K562 (cell line): ENCODE data around the gene MAPKAPK2. TPM values are rescaled to one million over a fixed set of nuclear protein-coding genes. Genes with fewer than 3 reads are reported as not detected.

ENCODE experiments used
- polyA plus RNA-seq, 8 experiments: library from polyadenylated mRNA; depleted of rRNA in 4 of 8; stranded (reverse) in 5 of 8; unstranded in 3 of 8; fragments of >200 nt; fragmentation: Nextera tagmentation in 2 of 8; fragmentation: Illumina TruSeq in 1 of 8; extraction: Ambion mirVana in 2 of 8; extraction: Trizol in 1 of 8; gene quantifications; 2 replicates each; pipeline versions ENCODE4 v1.2.1 to v1.2.3, GENCODE V29; 2011 to 2014; ENCODE audit warnings: inconsistent platforms in 1 of 8, missing spikeins in 1 of 8
- total RNA-seq, 7 experiments: library from RNA; depleted of rRNA in 6 of 7; stranded (reverse); fragments of >200 nt in 6 of 7; fragmentation: Illumina TruSeq in 2 of 7; extraction: Trizol in 2 of 7; gene quantifications; 2 replicates each; pipeline versions ENCODE4 v1.2.1 to v1.2.3, GENCODE V29; 2011 to 2021; ENCODE audit warnings: low replicate concordance in 1 of 7
- TF ChIP-seq, protein P1 (sequence below): fragments of 450-650 bp; IDR thresholded peaks from 2 replicates; pipeline ENCODE4 v1.6.1; 2016; ENCODE audit warnings: low read depth

The MAPKAPK2 gene
- total and polyA plus RNA-seq, 9 of the 15 experiments (the other 6 are each of a cell fraction or from before 2014, with no cell fraction given): 0.63 to 94.2 (median 52.1) TPM

DNA sequence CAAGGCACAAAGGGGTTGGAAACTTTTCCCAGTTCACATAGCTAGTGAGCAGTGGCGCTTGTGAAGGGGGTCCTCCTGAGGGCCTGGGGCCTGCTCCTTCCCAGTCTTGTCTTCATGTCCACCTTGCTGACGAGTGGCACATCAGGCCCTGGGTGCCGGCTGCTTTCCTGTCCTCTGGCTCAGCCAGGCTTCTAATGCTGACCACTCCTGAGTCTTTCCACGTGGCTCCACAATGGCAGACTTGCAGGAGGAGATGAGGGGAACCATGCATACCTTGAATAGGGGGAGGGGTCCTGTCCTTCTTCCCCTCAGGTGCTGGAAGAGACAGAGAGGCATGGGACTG, 38.7 kb downstream of the MAPKAPK2 start (continued):
- TF ChIP-seq, protein P1, sequence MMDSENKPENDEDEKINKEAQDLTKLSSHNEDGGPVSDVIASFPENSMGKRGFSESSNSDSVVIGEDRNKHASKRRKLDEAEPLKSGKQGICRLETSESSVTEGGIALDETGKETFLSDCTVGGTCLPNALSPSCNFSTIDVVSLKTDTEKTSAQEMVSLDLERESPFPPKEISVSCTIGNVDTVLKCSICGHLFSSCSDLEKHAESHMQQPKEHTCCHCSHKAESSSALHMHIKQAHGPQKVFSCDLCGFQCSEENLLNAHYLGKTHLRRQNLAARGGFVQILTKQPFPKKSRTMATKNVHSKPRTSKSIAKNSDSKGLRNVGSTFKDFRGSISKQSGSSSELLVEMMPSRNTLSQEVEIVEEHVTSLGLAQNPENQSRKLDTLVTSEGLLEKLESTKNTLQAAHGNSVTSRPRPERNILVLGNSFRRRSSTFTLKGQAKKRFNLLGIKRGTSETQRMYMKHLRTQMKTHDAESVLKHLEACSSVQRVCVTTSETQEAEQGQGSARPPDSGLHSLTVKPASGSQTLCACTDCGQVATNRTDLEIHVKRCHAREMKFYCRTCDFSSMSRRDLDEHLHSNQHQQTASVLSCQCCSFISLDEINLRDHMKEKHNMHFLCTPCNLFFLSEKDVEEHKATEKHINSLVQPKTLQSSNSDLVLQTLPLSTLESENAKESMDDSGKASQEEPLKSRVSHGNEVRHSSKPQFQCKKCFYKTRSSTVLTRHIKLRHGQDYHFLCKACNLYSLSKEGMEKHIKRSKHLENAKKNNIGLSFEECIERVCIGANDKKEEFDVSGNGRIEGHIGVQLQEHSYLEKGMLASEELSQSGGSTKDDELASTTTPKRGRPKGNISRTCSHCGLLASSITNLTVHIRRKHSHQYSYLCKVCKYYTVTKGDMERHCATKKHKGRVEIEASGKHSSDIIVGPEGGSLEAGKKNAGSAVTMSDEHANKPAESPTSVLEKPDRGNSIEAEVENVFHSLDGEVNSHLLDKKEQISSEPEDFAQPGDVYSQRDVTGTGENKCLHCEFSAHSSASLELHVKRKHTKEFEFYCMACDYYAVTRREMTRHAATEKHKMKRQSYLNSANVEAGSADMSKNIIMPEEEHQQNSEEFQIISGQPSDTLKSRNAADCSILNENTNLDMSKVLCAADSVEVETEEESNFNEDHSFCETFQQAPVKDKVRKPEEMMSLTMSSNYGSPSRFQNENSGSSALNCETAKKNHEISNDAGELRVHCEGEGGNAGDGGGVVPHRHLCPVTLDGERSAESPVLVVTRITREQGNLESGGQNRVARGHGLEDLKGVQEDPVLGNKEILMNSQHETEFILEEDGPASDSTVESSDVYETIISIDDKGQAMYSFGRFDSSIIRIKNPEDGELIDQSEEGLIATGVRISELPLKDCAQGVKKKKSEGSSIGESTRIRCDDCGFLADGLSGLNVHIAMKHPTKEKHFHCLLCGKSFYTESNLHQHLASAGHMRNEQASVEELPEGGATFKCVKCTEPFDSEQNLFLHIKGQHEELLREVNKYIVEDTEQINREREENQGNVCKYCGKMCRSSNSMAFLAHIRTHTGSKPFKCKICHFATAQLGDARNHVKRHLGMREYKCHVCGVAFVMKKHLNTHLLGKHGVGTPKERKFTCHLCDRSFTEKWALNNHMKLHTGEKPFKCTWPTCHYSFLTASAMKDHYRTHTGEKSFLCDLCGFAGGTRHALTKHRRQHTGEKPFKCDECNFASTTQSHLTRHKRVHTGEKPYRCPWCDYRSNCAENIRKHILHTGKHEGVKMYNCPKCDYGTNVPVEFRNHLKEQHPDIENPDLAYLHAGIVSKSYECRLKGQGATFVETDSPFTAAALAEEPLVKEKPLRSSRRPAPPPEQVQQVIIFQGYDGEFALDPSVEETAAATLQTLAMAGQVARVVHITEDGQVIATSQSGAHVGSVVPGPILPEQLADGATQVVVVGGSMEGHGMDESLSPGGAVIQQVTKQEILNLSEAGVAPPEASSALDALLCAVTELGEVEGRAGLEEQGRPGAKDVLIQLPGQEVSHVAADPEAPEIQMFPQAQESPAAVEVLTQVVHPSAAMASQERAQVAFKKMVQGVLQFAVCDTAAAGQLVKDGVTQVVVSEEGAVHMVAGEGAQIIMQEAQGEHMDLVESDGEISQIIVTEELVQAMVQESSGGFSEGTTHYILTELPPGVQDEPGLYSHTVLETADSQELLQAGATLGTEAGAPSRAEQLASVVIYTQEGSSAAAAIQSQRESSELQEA: no peak
